Ramos (cell line): Measurements from ENCODE around the gene ZNF576.
"Not testable (repeated sequence)": the region's sequence is repeated elsewhere in the genome, so short reads cannot be mapped to it uniquely, and the experiment has no call there.

Experiments
- in situ Hi-C: fragments of 300-500 bp; cut with MboI; formaldehyde crosslinking; loops from one replicate; pipeline ENCODE4 v1.14.3; 2022; ENCODE audit warnings: low sequenced_read_pairs; ENCODE audit not compliant: unreplicated experiment

ZNF576 gene

GRCh38 chr19:43623889-43624670 lies 27.7 kb downstream of the ZNF576 start:
- in situ Hi-C loops: no loop called here

- in situ Hi-C loops: no loop called here
Measured at GRCh38 chr19:43624933-43625332, 28.5 kb downstream of the ZNF576 start.

GRCh38 chr19:43625918-43626579 lies 29.7 kb downstream of the ZNF576 start:
- in situ Hi-C loops: no loop called here

GRCh38 chr19:43626838-43627237 lies 30.4 kb downstream of the ZNF576 start:
- in situ Hi-C loops: no loop called here

GRCh38 chr19:43628646-43629326 lies 32.4 kb downstream of the ZNF576 start:
- in situ Hi-C loops: no loop called here

- in situ Hi-C loops: no loop called here
Measured at GRCh38 chr19:43631491-43631890, 35.1 kb downstream of the ZNF576 start.

- in situ Hi-C loops: no loop called here
Measured at GRCh38 chr19:43633520-43633919, 37.1 kb downstream of the ZNF576 start.

- in situ Hi-C loops: no loop called here
Measured at GRCh38 chr19:43634068-43634467, 37.7 kb downstream of the ZNF576 start.

- in situ Hi-C loops: no loop called here
Measured at GRCh38 chr19:43634506-43634871, 38.1 kb downstream of the ZNF576 start.

- in situ Hi-C loops: no loop called here
Measured at GRCh38 chr19:43634872-43635560, 38.6 kb downstream of the ZNF576 start.

GRCh38 chr19:43635561-43635940 lies 39.2 kb downstream of the ZNF576 start:
- in situ Hi-C loops: not testable (repeated sequence)

- in situ Hi-C loops: no loop called here
Measured at GRCh38 chr19:43636121-43636683, 39.8 kb downstream of the ZNF576 start.

GRCh38 chr19:43638214-43638994 lies 42.0 kb downstream of the ZNF576 start:
- in situ Hi-C loops: no loop called here

- in situ Hi-C loops: no loop called here
Measured at GRCh38 chr19:43638995-43639518, 42.7 kb downstream of the ZNF576 start.

GRCh38 chr19:43639519-43640423 lies 43.4 kb downstream of the ZNF576 start, which contains the start of gene CADM4:
Gene CADM4, minus strand, starts transcription at chr19:43639850. Its CDS starts 60 bp downstream, at chr19:43639790.
- in situ Hi-C loops: no loop called here

- in situ Hi-C loops: no loop called here
Measured at GRCh38 chr19:43640424-43640757, 44.0 kb downstream of the ZNF576 start.

GRCh38 chr19:43641333-43641732 lies 44.9 kb downstream of the ZNF576 start:
- in situ Hi-C loops: no loop called here

GRCh38 chr19:43642531-43642930 lies 46.1 kb downstream of the ZNF576 start:
- in situ Hi-C loops: no loop called here
